ENCODE data around the gene MACROD1. TPM values are rescaled to one million over a fixed set of nuclear protein-coding genes. Genes with fewer than 3 reads are reported as not detected.

MACROD1 gene
- total and polyA plus RNA-seq, 2 of the 13 experiments (the other 11 are each of a cell fraction or from before 2014, with no cell fraction given): 23.1 to 34.5 TPM

GRCh38 chr11:64007629-64008282 lies 158.2 kb downstream of the MACROD1 start (continued):
- TF ChIP-seq ATF4 (CRISPR knock-in tag; IDR thresholded peaks at IDR 0.05): no peak
- TF ChIP-seq PBX3 (CRISPR knock-in tag; IDR thresholded peaks at IDR 0.05; ENCODE audit: borderline replicate concordance): no peak
- peak; percentile 42; the same call in 1 of the 2 replicates for TF ChIP-seq ZNF691 (CRISPR knock-in tag; IDR thresholded peaks at IDR 0.05; ENCODE audit: borderline replicate concordance, low read depth)
- TF ChIP-seq ZNF484 (CRISPR knock-in tag; IDR thresholded peaks at IDR 0.05; ENCODE audit: borderline replicate concordance, low read depth): no peak
- no peak for TF ChIP-seq ATAD3A (CRISPR knock-in tag; IDR thresholded peaks at IDR 0.05)
- TF ChIP-seq ESRRA (CRISPR knock-in tag; IDR thresholded peaks at IDR 0.05; ENCODE audit: low read depth): 0 out of 2 replicates have a peak, but pooled peaks have one; percentile 54
- TF ChIP-seq ZNF7 (CRISPR knock-in tag; IDR thresholded peaks at IDR 0.05): no peak
- TF ChIP-seq ZNF549 (CRISPR knock-in tag; IDR thresholded peaks at IDR 0.05): no peak
- no peak for TF ChIP-seq ZUFSP (CRISPR knock-in tag; IDR thresholded peaks at IDR 0.05; ENCODE audit: borderline replicate concordance)
- no peak for TF ChIP-seq JARID2 (CRISPR knock-in tag; IDR thresholded peaks at IDR 0.05; ENCODE audit: insufficient replicate concordance)
- peak; percentile 65 for TF ChIP-seq SALL1 (CRISPR knock-in tag; IDR thresholded peaks at IDR 0.05)
- no peak for TF ChIP-seq ZNF12 (CRISPR knock-in tag; IDR thresholded peaks at IDR 0.05)
- peak; percentile 33; the same call in 1 of the 2 replicates for TF ChIP-seq MXD3 (CRISPR knock-in tag; IDR thresholded peaks at IDR 0.05)
- TF ChIP-seq GATA4 (IDR thresholded peaks at IDR 0.05; ENCODE audit: borderline replicate concordance, low read depth): no peak
- 0 out of 2 replicates have a peak, but pooled peaks have one; percentile 56 for TF ChIP-seq ZNF800 (CRISPR knock-in tag; IDR thresholded peaks at IDR 0.05)
- no peak for TF ChIP-seq CREB3 (CRISPR knock-in tag; IDR thresholded peaks at IDR 0.05)
- TF ChIP-seq JUNB (CRISPR knock-in tag; IDR thresholded peaks at IDR 0.05; ENCODE audit: borderline replicate concordance): no peak
- TF ChIP-seq KDM5A (IDR thresholded peaks at IDR 0.05; ENCODE audit: borderline replicate concordance, low read length): no peak; the same call in 1 of the 2 replicates
- no peak for TF ChIP-seq MAFK (conservative IDR thresholded peaks at IDR 0.05 in 1 of 2, IDR thresholded peaks at IDR 0.05 in 1 of 2; ENCODE audit: low read length in 2 of 2)
- TF ChIP-seq PHF8 (CRISPR knock-in tag; IDR thresholded peaks at IDR 0.05): peak; percentile 62
- TF ChIP-seq NFKB2 (CRISPR knock-in tag; IDR thresholded peaks at IDR 0.05; ENCODE audit: borderline replicate concordance): no peak

Measured in HepG2 (cell line).